Measurements from ENCODE around the gene AFTPH.
A peak's percentile ranks its signal among the peaks of the same experiment; 100 is the strongest.
"Not testable (repeated sequence)": the region's sequence is repeated elsewhere in the genome, so short reads cannot be mapped to it uniquely, and the experiment has no call there.

AFTPH gene

DNA sequence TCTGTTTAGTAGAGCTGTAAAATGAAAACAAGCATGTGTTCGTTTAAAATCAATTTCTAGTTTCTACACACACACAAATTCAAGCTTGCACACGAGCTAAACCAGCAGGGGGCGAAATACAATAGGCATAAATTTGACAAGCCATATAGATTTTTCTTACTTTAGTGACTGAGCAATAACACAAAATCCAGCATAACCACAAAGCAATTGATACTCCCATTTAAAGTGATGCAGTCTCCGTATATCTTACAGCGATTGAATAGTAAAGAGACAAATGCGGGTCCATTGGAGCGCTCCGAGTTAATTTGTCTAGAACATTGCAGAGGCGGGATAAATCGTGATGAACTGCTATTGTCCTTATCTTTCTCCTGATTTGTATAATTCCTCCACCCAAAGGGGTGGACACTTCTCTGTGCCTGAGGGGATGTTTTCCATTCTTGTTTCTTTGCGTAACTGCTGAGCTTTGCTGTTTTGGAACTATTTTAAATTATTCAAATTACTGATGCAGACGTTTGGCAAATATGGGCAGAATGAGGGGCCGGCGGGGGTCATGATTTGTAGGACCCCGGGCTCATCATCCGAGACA, 1.2 kb upstream of the AFTPH start:
- Histone ChIP-seq H4K20me1 (peaks cover 36% of the 10 kb centered on the region), H3K9me3 (no peaks in the 10 kb centered on the region), H3K27ac (0 out of 2 replicates have a peak overlapping the region, but pooled peaks have one; percentile 88), H3K27me3 (no peaks in the 10 kb centered on the region), H3K36me3 (no peaks in the 10 kb centered on the region), H3K4me3 (peak overlapping the region; percentile 95), H3K4me1 (peaks cover 19% of the 10 kb centered on the region), H3K9ac (peak overlapping the region; percentile 89), H3K4me2 (peak overlapping the region; percentile 88)
- no peak for TF ChIP-seq Cebpa-rat (IDR thresholded peaks at IDR 0.05)

DNA sequence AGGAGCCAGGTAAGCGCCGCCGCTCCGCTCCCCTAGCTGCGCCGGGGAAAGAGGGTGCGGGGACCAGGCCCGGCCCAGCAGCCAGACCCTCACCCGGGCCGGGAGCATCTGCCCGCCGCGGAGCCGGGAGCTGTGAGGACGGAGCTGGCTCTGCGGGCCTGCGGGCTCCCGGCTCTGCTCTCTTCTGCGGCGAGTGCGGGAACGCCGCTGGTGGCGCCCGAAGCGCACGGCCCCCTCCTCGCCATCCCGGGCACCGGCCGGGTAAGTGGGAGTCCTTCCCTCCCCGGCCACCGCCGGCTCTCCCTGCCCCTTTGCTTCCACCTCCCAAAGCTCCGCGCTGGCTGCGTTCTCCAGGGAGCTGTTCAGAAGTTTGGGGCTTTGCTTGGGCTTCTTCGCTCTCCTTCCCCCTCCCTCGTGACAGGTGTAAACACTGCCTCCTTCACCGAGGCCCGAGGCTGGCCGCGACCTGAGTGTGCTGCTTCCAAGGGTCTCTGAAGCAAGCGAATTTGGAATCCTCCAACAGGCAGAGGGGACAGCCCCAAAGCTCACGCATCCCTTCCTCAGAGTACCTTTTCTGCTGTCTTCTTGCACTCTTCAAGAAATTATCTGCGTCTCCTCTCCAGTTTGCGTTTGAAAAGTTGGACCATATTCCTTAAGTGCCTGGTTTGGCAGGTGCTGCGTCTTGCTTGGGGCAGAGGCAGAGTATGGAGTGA, 632 bp downstream of the AFTPH start:
- peaks cover 19% of the 10 kb centered on the region for H3K4me1 ChIP-seq
- peak overlapping the region; percentile 89 for H3K9ac ChIP-seq
- peaks cover 54% of the 10 kb centered on the region for H4K20me1 ChIP-seq
- peaks cover 2% of the 10 kb centered on the region; the same call in 1 of the 2 replicates for H3K36me3 ChIP-seq
- H3K27me3 ChIP-seq, result no peaks in the 10 kb centered on the region
- peak overlapping the region; percentile 95 for H3K4me2 ChIP-seq
- H3K4me3 ChIP-seq, result peak overlapping the region; percentile 95
- H3K27ac ChIP-seq, result peak overlapping the region; percentile 88
- H3K9me3 ChIP-seq, result no peaks in the 10 kb centered on the region
- no peak for TF ChIP-seq Cebpa-rat (IDR thresholded peaks at IDR 0.05)

DNA sequence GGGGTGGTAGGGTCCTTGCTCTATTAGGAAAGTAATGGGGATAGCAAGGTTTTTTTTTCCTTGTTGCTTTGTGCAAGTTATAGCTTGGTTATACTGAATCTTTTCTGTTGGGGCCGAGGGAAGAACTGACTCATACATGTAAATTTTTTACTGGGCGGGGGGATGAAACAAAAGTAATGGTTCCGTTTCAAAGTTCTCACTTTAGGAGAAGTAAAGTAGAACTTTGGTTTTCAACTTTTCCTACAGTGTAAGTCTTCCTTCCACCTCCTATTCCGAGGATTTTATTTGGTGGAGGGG, 1.1 kb downstream of the AFTPH start:
- Histone ChIP-seq H3K27ac (peak overlapping the region; percentile 88), H3K4me3 (peak overlapping the region; percentile 95), H3K9ac (peak overlapping the region; percentile 89), H3K36me3 (peaks cover 5% of the 10 kb centered on the region; the same call in 1 of the 2 replicates), H4K20me1 (peaks cover 60% of the 10 kb centered on the region), H3K4me1 (peaks cover 19% of the 10 kb centered on the region), H3K9me3 (no peaks in the 10 kb centered on the region), H3K27me3 (no peaks in the 10 kb centered on the region), H3K4me2 (peak overlapping the region; percentile 95)
- TF ChIP-seq Cebpa-rat (IDR thresholded peaks at IDR 0.05), result no peak

- Histone ChIP-seq H3K9me3 (no peaks in the 10 kb centered on the region), H3K4me2 (peak overlapping the region; percentile 95), H3K36me3 (peaks cover 5% of the 10 kb centered on the region; the same call in 1 of the 2 replicates), H4K20me1 (peaks cover 67% of the 10 kb centered on the region), H3K9ac (no peak overlapping the region), H3K4me3 (no peak overlapping the region; the same call in 1 of the 2 replicates), H3K27me3 (no peaks in the 10 kb centered on the region), H3K4me1 (peaks cover 19% of the 10 kb centered on the region), H3K27ac (no peak overlapping the region)
- no peak for TF ChIP-seq Cebpa-rat (IDR thresholded peaks at IDR 0.05)
Measured at GRCh38 chr2:64526034-64526433, 1.9 kb downstream of the AFTPH start.

- not testable (repeated sequence) for H3K9ac ChIP-seq, H3K9me3 ChIP-seq, H3K4me2 ChIP-seq, H3K27ac ChIP-seq, H3K36me3 ChIP-seq, H3K27me3 ChIP-seq, H3K4me3 ChIP-seq
- Histone ChIP-seq H3K4me1 (peaks cover 16% of the 10 kb centered on the region), H4K20me1 (peaks cover 100% of the 10 kb centered on the region)
Measured at GRCh38 chr2:64530946-64531345, 6.8 kb downstream of the AFTPH start.

DNA sequence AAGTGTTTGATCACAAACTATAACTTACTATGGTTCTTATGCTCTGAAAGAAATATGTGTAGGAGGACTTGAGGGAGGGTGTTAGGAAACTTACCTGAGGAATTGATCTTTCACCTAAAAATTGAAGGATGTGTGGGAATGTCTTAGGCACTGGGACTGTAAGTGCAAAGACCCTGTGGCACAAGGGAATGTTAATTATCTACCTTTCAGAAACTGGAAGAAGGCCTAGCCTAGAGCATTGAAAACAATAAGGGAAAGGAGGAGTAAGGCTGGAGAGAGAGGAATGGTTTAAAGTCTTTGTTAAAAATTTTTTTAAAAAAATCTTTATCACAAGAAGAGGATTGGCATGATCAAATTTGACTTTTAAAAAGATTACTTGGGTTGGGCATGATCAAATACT, 7.9 kb downstream of the AFTPH start:
- H3K4me3 ChIP-seq, result no peak overlapping the region
- peaks cover 5% of the 10 kb centered on the region; the same call in 1 of the 2 replicates for H3K36me3 ChIP-seq
- peaks cover 7% of the 10 kb centered on the region; the same call in 1 of the 2 replicates for H3K4me1 ChIP-seq
- no peaks in the 10 kb centered on the region for H3K9me3 ChIP-seq
- TF ChIP-seq Cebpa-rat (IDR thresholded peaks at IDR 0.05), result no peak
- H4K20me1 ChIP-seq, result peaks cover 100% of the 10 kb centered on the region
- no peak overlapping the region for H3K9ac ChIP-seq
- H3K4me2 ChIP-seq, result no peak overlapping the region
- H3K27ac ChIP-seq, result no peak overlapping the region
- no peaks in the 10 kb centered on the region for H3K27me3 ChIP-seq

- TF ChIP-seq Cebpa-rat (IDR thresholded peaks at IDR 0.05), result no peak
- Histone ChIP-seq H3K36me3 (peaks cover 5% of the 10 kb centered on the region; the same call in 1 of the 2 replicates), H3K27me3 (no peaks in the 10 kb centered on the region), H3K9ac (no peak overlapping the region), H3K4me1 (peaks cover 7% of the 10 kb centered on the region; the same call in 1 of the 2 replicates), H3K4me2 (no peak overlapping the region), H3K4me3 (no peak overlapping the region), H4K20me1 (peaks cover 100% of the 10 kb centered on the region), H3K27ac (no peak overlapping the region), H3K9me3 (no peaks in the 10 kb centered on the region)
Measured at GRCh38 chr2:64533882-64534281, 9.8 kb downstream of the AFTPH start.

DNA sequence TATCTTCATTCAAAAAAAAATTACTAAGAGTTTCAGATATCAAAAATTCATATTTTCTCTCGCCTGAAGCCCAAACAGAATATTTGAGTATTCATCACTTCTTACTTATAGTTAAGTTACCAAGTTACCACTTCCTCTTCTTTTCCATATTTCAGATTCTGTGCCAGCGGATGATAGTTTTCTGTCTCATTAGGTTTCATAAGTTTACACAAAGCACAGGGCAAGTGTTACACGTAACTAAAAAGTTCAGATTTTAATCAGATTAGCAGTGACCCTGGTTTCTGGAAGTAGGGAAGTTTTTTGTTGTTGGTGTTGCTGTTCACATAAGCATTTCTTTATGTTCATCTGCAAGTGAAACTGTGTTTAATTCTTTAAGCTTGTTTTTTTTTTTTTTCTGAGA, 10.2 kb downstream of the AFTPH start:
- H3K4me1 ChIP-seq, result peaks cover 7% of the 10 kb centered on the region; the same call in 1 of the 2 replicates
- no peaks in the 10 kb centered on the region for H3K27me3 ChIP-seq
- no peaks in the 10 kb centered on the region for H3K9me3 ChIP-seq
- H3K27ac ChIP-seq, result no peak overlapping the region
- no peak overlapping the region for H3K4me2 ChIP-seq
- H3K36me3 ChIP-seq, result peaks cover 5% of the 10 kb centered on the region; the same call in 1 of the 2 replicates
- H3K4me3 ChIP-seq, result no peak overlapping the region
- no peak for TF ChIP-seq Cebpa-rat (IDR thresholded peaks at IDR 0.05)
- peaks cover 100% of the 10 kb centered on the region for H4K20me1 ChIP-seq
- no peak overlapping the region for H3K9ac ChIP-seq

- H3K4me3 ChIP-seq, result no peak overlapping the region
- H3K27ac ChIP-seq, result no peak overlapping the region
- no peaks in the 10 kb centered on the region for H3K9me3 ChIP-seq
- H3K9ac ChIP-seq, result no peak overlapping the region
- H3K27me3 ChIP-seq, result no peaks in the 10 kb centered on the region
- H3K4me2 ChIP-seq, result no peak overlapping the region
- H4K20me1 ChIP-seq, result peaks cover 100% of the 10 kb centered on the region
- no peaks in the 10 kb centered on the region for H3K36me3 ChIP-seq
- no peak for TF ChIP-seq Cebpa-rat (IDR thresholded peaks at IDR 0.05)
- peaks cover 7% of the 10 kb centered on the region; the same call in 1 of the 2 replicates for H3K4me1 ChIP-seq
Measured at GRCh38 chr2:64535024-64535423, 10.9 kb downstream of the AFTPH start.

DNA sequence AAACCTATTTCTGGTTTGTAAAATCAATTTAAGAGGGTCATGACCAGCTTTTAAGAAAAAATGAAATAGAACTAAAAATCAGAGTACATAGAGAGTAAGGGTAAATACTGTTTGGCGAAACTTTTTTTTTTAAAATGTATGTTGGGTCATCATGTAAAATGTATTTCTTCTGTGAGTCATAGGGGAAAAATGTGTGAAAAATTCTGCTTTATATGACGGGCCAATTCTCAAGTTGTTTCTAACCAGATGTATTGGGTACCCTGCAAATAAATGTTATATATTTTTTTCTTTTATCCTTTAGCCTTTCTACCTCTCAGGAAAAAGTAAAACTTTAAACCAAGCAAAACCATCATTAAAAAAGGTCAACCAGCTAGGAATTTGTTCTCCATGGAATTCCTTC, 13.9 kb downstream of the AFTPH start:
- Histone ChIP-seq H3K9ac (no peak overlapping the region), H3K4me3 (no peak overlapping the region), H3K36me3 (no peaks in the 10 kb centered on the region), H3K27ac (no peak overlapping the region), H3K27me3 (no peaks in the 10 kb centered on the region), H3K4me2 (no peak overlapping the region), H3K9me3 (no peaks in the 10 kb centered on the region), H4K20me1 (peaks cover 100% of the 10 kb centered on the region), H3K4me1 (peaks cover 7% of the 10 kb centered on the region; the same call in 1 of the 2 replicates)
- TF ChIP-seq Cebpa-rat (IDR thresholded peaks at IDR 0.05), result no peak

All from BLaER1 (cell line).